CD14-positive monocyte (primary cell): Measurements from ENCODE around the gene NCAM1. TPM values are rescaled to one million over a fixed set of nuclear protein-coding genes. Genes with fewer than 3 reads are reported as not detected.
A peak's percentile ranks its signal among the peaks of the same experiment; 100 is the strongest.

Experiments used
- DNase-seq, 3 donors: peaks; one replicate each; pipeline ENCODE4 v3.0.0-alpha.2; 2011 to 2022
- H2AFZ ChIP-seq: 2 replicates; pipeline ENCODE4 v1.6.0; 2012; ENCODE audit warnings: mild to moderate bottlenecking, low read depth, low read length, inconsistent platforms; ENCODE audit not compliant: insufficient read depth, poor library complexity, severe bottlenecking
- H3K27ac ChIP-seq, 2 donors: 1 replicate in 1 of 2; 2 replicates in 1 of 2; pipeline ENCODE4 v1.5.1; 2012 to 2013; ENCODE audit warnings: low read length in 2 of 2, control low read depth in 1 of 2, inconsistent platforms in 1 of 2, low read depth in 1 of 2, mild to moderate bottlenecking in 1 of 2
- H3K27me3 ChIP-seq, 2 donors: one replicate each; pipeline versions ENCODE4 v1.6.0 to v1.6.1; 2011 to 2013; ENCODE audit warnings: low read length in 2 of 2; ENCODE audit not compliant: control insufficient read depth in 2 of 2, insufficient read depth in 2 of 2
- H3K36me3 ChIP-seq, 2 donors: replicated peaks in 1 of 2; 1 replicate in 1 of 2; 2 replicates in 1 of 2; pipeline versions ENCODE4 v1.5.1 to v1.6.1; 2012 to 2013; ENCODE audit warnings: low read length in 2 of 2, control low read depth in 1 of 2, inconsistent platforms in 1 of 2, mild to moderate bottlenecking in 1 of 2; ENCODE audit not compliant: insufficient read depth in 2 of 2, control insufficient read depth in 1 of 2
- H3K4me1 ChIP-seq, 2 donors: 1 replicate in 1 of 2; 2 replicates in 1 of 2; pipeline versions ENCODE4 v1.5.1 to v1.6.1; 2012 to 2013; ENCODE audit warnings: low read length in 2 of 2, control low read depth in 1 of 2, inconsistent platforms in 1 of 2, mild to moderate bottlenecking in 1 of 2, moderate library complexity in 1 of 2; ENCODE audit not compliant: insufficient read depth in 2 of 2, control insufficient read depth in 1 of 2
- H3K4me2 ChIP-seq: replicated peaks from 2 replicates; pipeline ENCODE3; 2012; ENCODE audit warnings: low read length, moderate library complexity, mild to moderate bottlenecking; ENCODE audit not compliant: poor library complexity, severe bottlenecking; ENCODE audit errors: extremely low read depth
- H3K4me3 ChIP-seq, 3 experiments: fragments of 200-600 bp in 1 of 3; sonication (generic) in 1 of 3; replicated peaks in 1 of 3; 1 replicate in 2 of 3; 2 replicates in 1 of 3; pipeline ENCODE4 v1.5.1; 2011 to 2013; ENCODE audit warnings: low read length in 3 of 3, mild to moderate bottlenecking in 3 of 3, control low read depth in 2 of 3, low read depth in 2 of 3, inconsistent platforms in 1 of 3, moderate library complexity in 1 of 3
- H3K79me2 ChIP-seq: 2 replicates; pipeline ENCODE4 v1.6.0; 2012; ENCODE audit warnings: mild to moderate bottlenecking, control low read depth, inconsistent platforms, low read length, moderate library complexity; ENCODE audit not compliant: insufficient read depth
- H3K9ac ChIP-seq: 2 replicates; pipeline ENCODE4 v1.6.0; 2017; ENCODE audit warnings: low read length, mild to moderate bottlenecking; ENCODE audit not compliant: insufficient read depth, poor library complexity, severe bottlenecking
- H3K9me3 ChIP-seq, 2 donors: replicated peaks in 1 of 2; 1 replicate in 1 of 2; 2 replicates in 1 of 2; pipeline versions ENCODE4 v1.5.1 to v1.6.1; 2012 to 2013; ENCODE audit warnings: low read length in 2 of 2, control low read depth in 1 of 2; ENCODE audit not compliant: control insufficient read depth in 1 of 2, insufficient read depth in 1 of 2
- H4K20me1 ChIP-seq: 2 replicates; pipeline ENCODE4 v1.6.0; 2012; ENCODE audit warnings: mild to moderate bottlenecking, low read length, control low read depth, moderate library complexity; ENCODE audit not compliant: insufficient read depth
- H3K27ac Mint-ChIP-seq, 7 donors: one replicate each; pipeline ENCODE4 v1.8.0; 2020; ENCODE audit warnings: mild to moderate bottlenecking in 7 of 7, mixed read lengths in 7 of 7, moderate library complexity in 6 of 7, inconsistent platforms in 2 of 7
- H3K27me3 Mint-ChIP-seq, 3 donors: one replicate each; pipeline ENCODE4 v1.8.0; 2021 to 2022; ENCODE audit warnings: low read depth in 3 of 3, mild to moderate bottlenecking in 3 of 3, mixed read lengths in 3 of 3, moderate library complexity in 3 of 3, inconsistent platforms in 1 of 3
- H3K36me3 Mint-ChIP-seq, 2 donors: one replicate each; pipeline ENCODE4 v1.8.0; 2020; ENCODE audit warnings: mixed read lengths in 2 of 2, inconsistent platforms in 1 of 2, mild to moderate bottlenecking in 1 of 2
- H3K4me1 Mint-ChIP-seq: one replicate; pipeline ENCODE4 v1.8.0; 2020; ENCODE audit warnings: mild to moderate bottlenecking, mixed read lengths
- H3K4me3 Mint-ChIP-seq, 2 donors: one replicate each; pipeline ENCODE4 v1.8.0; 2020; ENCODE audit warnings: mild to moderate bottlenecking in 2 of 2, mixed read lengths in 2 of 2, moderate library complexity in 1 of 2
- H3K9me3 Mint-ChIP-seq, 7 donors: one replicate each; pipeline ENCODE4 v1.8.0; 2020 to 2022; ENCODE audit warnings: mixed read lengths in 7 of 7, mild to moderate bottlenecking in 6 of 7, moderate library complexity in 6 of 7, inconsistent platforms in 2 of 7
- CTCF ChIP-seq: fragments of 200-600 bp; IDR thresholded peaks from one replicate; pipeline ENCODE4 v1.8.0; 2022; ENCODE audit warnings: antibody characterized with exemption, mild to moderate bottlenecking
- WGBS: methylation state at CpG from one replicate; pipeline ENCODE4 v1.1.5; 2013; ENCODE audit warnings: missing lambda C conversion rate; ENCODE audit not compliant: insufficient coverage; 5-methylcytosine and 5-hydroxymethylcytosine counted together
- intact Hi-C, 2 donors: fragments of 100-400 bp; cut with micrococcal nuclease; formaldehyde crosslinking; loops; one replicate each; pipeline versions ENCODE4 v1.15.0 to v1.15.1; 2023
- polyA plus RNA-seq, 3 donors: library from polyadenylated mRNA; depleted of rRNA in 1 of 3; unstranded in 2 of 3; stranded (reverse) in 1 of 3; fragments of 300-500 nt in 2 of 3; fragments of >200 nt in 1 of 3; fragmentation: Illumina TruSeq in 2 of 3; gene quantifications; 1 replicate in 2 of 3; 2 replicates in 1 of 3; pipeline ENCODE4 v1.2.3, GENCODE V29; 2012 to 2021

NCAM1 gene
- polyA plus RNA-seq, 3 donors: 0.65 to 0.69 TPM; not detected in 1

- H3K36me3 Mint-ChIP-seq: no peaks in the 10 kb centered on the region
- Histone ChIP-seq H3K9me3 (no peaks in the 10 kb centered on the region), H3K27me3 (peaks cover 2 to 18% of the 10 kb centered on the region in 2 donors), H3K4me1 (peaks cover 17 to 26% of the 10 kb centered on the region in 2 donors), H3K27ac (no peak overlapping the region), H3K9ac (no peak overlapping the region), H2AFZ (no peak overlapping the region), H3K36me3 (no peaks in the 10 kb centered on the region), H3K79me2 (no peaks in the 10 kb centered on the region), H3K4me2 (no peak overlapping the region), H3K4me3 (no peak overlapping the region), H4K20me1 (no peaks in the 10 kb centered on the region)
- TF ChIP-seq CTCF: no peak
- no CpG with 5 or more reads among the region's 2 CpGs for WGBS
- intact Hi-C loops: no loop called here
- H3K9me3 Mint-ChIP-seq: peaks cover 0 to 12% (median 6%) of the 10 kb centered on the region in 7 donors
- no peak overlapping the region for H3K27ac Mint-ChIP-seq
- DNase-seq: no peak
- H3K4me1 Mint-ChIP-seq: peaks cover 17% of the 10 kb centered on the region
- H3K27me3 Mint-ChIP-seq: peaks cover 0 to 8% (median 6%) of the 10 kb centered on the region in 3 donors
- no peak overlapping the region for H3K4me3 Mint-ChIP-seq
These were observed 62.0 kb downstream of the NCAM1 start for GRCh38 chr11:113023228-113023627.

GRCh38 chr11:113023986-113024385 is 62.8 kb downstream of the NCAM1 start:
- no peaks in the 10 kb centered on the region for H3K36me3 Mint-ChIP-seq
- WGBS: 100% methylated on average over 1 of the region's 4 CpGs
- no peak overlapping the region for H3K4me3 ChIP-seq

More at GRCh38 chr11:113023986-113024385, 62.8 kb downstream of the NCAM1 start:
- Histone ChIP-seq H3K27me3 (peaks cover 2 to 18% of the 10 kb centered on the region in 2 donors), H3K36me3 (no peaks in the 10 kb centered on the region), H3K79me2 (no peaks in the 10 kb centered on the region), H3K4me1 (peaks cover 15 to 25% of the 10 kb centered on the region in 2 donors), H3K4me2 (no peak overlapping the region), H3K27ac (no peak overlapping the region), H4K20me1 (no peaks in the 10 kb centered on the region), H3K9me3 (no peaks in the 10 kb centered on the region), H3K9ac (no peak overlapping the region), H2AFZ (no peak overlapping the region)
- intact Hi-C loops: no loop called here
- peaks cover 0 to 7% (median 5%) of the 10 kb centered on the region in 7 donors for H3K9me3 Mint-ChIP-seq
- peak overlapping the region in 1 of 7 donors; percentile 50 for H3K27ac Mint-ChIP-seq
- peaks cover 17% of the 10 kb centered on the region for H3K4me1 Mint-ChIP-seq
- H3K4me3 Mint-ChIP-seq: peak overlapping the region in 1 of 2 donors; percentile 43
- peaks cover 0 to 8% (median 7%) of the 10 kb centered on the region in 3 donors for H3K27me3 Mint-ChIP-seq
- DNase-seq: no peak
- TF ChIP-seq CTCF: no peak
